Measurements from ENCODE around the gene TPCN2.

The TPCN2 gene

DNA sequence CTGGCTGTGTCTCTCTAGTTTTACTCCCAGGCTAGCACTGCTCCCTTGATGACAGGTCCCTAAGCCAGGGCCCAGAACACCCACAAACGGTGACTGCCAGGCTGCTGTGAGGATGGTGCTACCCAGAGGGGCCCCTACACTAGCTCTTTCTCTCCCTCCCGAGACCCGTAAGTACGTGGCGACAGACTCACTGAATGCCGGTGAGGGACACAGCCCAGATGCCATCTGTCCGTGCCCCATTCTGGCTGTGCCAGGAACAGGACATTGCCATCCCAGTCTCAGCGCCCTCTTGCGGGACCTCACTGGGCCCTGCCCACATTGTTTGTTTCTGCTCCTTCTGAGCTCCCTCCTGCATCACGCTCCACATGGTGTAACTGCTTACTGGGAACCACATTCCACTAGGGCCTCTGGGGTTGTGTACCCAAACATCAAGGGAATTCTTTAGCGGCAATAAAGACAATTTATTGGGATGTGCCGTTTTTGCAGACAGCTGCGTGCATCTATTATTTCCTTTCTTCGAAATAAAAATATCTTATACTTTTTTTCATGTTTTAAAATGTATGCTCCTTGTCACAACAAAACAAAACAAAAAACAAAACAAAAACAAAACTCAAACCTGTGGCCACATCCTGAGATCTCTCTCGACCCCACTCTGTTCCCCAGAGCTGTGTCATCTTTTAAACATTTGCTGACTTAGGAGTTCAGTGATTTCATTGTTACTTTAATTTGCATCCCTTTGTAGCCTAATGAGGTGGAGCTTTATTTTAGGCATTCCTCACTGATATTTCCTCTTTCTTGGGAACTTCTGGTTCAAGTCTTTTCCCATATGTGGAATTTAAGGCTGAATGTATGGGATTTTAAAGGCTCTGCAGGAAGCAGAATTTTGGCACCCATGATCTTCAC lies 4.4 kb upstream of the TPCN2 start:
- TF ChIP-seq, protein P1, sequence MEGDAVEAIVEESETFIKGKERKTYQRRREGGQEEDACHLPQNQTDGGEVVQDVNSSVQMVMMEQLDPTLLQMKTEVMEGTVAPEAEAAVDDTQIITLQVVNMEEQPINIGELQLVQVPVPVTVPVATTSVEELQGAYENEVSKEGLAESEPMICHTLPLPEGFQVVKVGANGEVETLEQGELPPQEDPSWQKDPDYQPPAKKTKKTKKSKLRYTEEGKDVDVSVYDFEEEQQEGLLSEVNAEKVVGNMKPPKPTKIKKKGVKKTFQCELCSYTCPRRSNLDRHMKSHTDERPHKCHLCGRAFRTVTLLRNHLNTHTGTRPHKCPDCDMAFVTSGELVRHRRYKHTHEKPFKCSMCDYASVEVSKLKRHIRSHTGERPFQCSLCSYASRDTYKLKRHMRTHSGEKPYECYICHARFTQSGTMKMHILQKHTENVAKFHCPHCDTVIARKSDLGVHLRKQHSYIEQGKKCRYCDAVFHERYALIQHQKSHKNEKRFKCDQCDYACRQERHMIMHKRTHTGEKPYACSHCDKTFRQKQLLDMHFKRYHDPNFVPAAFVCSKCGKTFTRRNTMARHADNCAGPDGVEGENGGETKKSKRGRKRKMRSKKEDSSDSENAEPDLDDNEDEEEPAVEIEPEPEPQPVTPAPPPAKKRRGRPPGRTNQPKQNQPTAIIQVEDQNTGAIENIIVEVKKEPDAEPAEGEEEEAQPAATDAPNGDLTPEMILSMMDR (IDR thresholded peaks at IDR 0.05; ENCODE audit: extremely low read depth, insufficient read depth, missing control alignments), result peak; percentile 53
- no peak for DNase-seq (ENCODE audit: low spot score)
- in situ Hi-C loops (cut with MboI; ENCODE audit: low pct_unique_long_range_greater_than_20kb, low sequenced_read_pairs, unreplicated experiment), result no loop called here

DNA sequence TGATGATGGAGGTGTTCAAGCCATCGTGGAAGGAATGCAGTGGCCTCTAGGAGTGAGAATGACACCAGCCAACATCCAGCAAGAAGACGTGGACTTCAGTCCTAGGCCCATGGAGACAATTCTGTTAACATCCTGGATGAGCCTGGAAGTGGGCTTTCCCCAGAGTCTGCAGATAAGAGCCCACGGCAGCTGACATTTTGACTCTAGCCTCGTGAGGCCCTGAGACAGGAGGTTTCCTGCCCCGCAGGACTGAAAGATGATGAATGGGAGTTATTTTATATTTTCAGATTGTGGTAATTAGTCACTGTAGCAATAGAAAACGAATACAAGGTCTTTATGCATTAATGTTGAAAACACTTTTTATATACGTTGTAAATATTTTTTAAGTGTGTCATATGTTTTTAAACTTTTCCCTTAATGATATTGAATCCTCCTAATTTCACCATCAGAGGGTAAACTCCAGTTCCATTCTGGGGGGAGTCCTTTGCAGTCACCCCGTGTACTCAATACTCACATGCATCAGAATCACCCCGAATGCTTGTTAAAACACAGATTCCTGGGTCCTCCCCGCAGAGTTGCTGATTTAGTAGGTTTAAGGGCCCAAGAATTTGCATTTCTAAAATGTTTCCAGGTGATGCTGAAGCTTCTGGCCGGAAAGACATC lies 570 bp upstream of the TPCN2 start:
- in situ Hi-C loops (cut with MboI; ENCODE audit: low pct_unique_long_range_greater_than_20kb, low sequenced_read_pairs, unreplicated experiment), result no loop called here
- TF ChIP-seq, protein P1 (IDR thresholded peaks at IDR 0.05; ENCODE audit: extremely low read depth, insufficient read depth, missing control alignments), result no peak
- DNase-seq (ENCODE audit: low spot score), result no peak

DNA sequence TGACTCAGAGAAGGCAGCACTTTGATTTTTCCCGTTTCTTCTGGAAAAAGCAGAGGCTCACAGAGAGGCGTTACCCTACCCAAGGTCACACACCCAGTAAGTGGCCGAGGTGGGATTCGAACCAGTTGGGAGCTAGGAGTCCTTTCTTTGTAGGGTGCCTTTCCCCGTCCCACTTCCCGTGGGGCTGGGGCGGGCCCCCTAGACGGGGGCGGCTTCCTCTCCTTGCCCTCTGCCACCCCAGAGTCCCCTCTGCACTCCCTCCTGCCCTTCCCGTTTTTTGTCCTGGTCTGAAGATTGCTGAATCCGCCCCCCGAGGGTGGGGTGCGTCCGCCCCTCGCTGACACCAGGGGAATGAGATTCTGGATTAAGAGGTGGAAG lies 747 bp downstream of the TPCN2 start:
- in situ Hi-C loops (cut with MboI; ENCODE audit: low pct_unique_long_range_greater_than_20kb, low sequenced_read_pairs, unreplicated experiment), result no loop called here
- TF ChIP-seq, protein P1 (IDR thresholded peaks at IDR 0.05; ENCODE audit: extremely low read depth, insufficient read depth, missing control alignments), result no peak
- DNase-seq (ENCODE audit: low spot score), result no peak

DNA sequence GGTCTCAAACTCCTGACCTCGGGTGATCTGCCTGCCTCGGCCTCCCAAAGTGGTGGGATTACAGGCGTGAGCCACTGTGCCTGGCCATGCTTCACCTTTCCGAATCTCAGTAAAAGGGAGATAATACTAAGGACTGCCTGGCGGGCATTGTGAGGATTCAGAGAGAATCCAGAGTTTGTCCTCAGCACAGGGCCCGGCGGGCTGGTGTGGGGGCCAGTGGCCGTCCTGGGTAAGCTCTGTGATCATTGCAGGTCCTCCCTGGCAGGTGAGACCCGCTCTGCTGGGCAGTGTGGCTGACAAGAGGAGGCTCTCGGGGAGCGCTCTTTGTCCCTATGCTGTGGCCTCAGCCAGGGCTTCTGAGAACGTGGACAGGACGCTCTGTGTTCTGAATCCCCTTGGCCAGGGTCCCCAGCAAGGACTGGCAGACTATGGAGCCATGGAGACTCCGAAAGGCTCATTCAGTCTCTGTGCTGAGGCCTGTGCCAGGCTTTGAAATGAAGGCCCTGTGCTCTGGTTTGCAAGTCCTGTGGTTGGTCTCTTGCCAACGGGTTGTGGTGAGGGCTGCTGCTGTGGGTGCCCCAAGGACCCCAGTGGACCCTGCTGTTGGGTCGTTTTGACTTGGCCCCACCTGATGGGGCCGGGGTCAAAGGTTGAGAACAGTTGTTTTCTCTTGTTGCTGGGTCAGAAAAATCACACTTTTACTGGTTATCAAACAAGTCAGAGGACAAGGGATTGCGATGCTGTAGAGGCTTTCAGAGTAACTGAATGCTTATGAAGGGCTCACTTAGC lies 2.1 kb downstream of the TPCN2 start:
- in situ Hi-C loops (cut with MboI; ENCODE audit: low pct_unique_long_range_greater_than_20kb, low sequenced_read_pairs, unreplicated experiment), result no loop called here
- DNase-seq (ENCODE audit: low spot score), result no peak

DNA sequence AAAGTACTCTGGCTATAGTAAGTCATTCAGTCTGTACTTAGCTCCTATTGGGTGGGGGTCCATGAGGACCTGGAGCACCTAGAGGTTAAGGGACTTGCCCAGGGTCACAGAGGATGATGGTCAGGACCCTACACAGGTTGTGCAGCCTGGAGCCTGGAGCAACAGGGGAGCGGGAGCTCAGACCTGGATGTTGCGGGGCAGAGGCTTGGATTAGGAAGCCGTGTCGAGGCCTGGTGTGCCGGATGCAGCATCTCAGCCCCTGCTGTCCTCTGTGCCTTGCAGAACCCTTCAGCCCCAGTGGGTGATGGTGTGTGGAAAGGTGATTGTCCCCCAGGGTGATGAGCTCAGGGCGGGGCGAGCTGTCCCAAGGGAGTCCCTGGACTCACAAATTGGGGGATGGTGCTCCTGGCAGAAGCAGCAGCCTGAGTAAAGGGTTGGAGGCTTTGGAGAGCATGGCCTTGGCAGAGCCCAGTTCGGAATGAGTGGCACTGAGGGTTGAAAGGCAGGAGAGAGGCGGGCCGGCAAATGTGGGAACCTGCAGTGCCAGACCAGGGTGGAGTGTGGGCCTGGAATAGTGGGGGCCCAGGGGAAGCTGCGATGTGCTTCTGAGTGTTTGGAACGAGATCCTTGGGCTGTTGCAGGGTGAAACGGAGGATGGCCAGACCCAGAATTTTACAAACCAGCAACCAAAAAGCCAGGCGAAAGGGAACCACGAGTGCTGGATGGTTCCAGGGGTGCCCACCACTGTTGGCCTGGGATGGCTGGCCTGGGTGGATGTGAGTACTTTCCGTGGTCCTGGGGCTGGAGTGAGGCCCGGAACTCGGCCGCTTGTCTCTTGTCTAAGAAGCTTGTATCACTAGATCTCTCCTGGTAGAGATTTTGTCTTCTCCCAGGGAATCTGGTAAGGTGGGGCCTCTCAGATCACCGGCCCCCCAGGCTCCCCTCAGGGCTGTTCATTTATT lies 2.9 kb downstream of the TPCN2 start:
- TF ChIP-seq, protein P1 (IDR thresholded peaks at IDR 0.05; ENCODE audit: extremely low read depth, insufficient read depth, missing control alignments), result no peak
- in situ Hi-C loops (cut with MboI; ENCODE audit: low pct_unique_long_range_greater_than_20kb, low sequenced_read_pairs, unreplicated experiment), result no loop called here
- DNase-seq (ENCODE audit: low spot score), result no peak

More for the DNA sequence above, 2.1 kb downstream of the TPCN2 start:
- TF ChIP-seq, protein P1 (IDR thresholded peaks at IDR 0.05; ENCODE audit: extremely low read depth, insufficient read depth, missing control alignments), result no peak

Data from GM13977 (cell line).